Sigmoid colon (tissue), 7 donors: ENCODE measurements around the gene DPYSL4. TPM values are rescaled to one million over a fixed set of nuclear protein-coding genes. Genes with fewer than 3 reads are reported as not detected.

Experiments used
- DNase-seq: peaks from one replicate; pipeline ENCODE4 v3.0.0-alpha.2; 2019
- H3K27ac ChIP-seq, 4 donors: fragments of 200-600 bp; sonication (generic); one replicate each; pipeline ENCODE4 v1.5.1; 2016 to 2019; ENCODE audit warnings: mild to moderate bottlenecking in 1 of 4
- H3K27me3 ChIP-seq, 3 donors: fragments of 200-600 bp; sonication (generic); one replicate each; pipeline ENCODE4 v1.5.1; 2019; ENCODE audit warnings: mild to moderate bottlenecking in 1 of 3
- H3K36me3 ChIP-seq, 4 donors: fragments of 200-600 bp; sonication (generic); one replicate each; pipeline ENCODE4 v1.5.1; 2016 to 2019
- H3K4me1 ChIP-seq, 4 donors: fragments of 200-600 bp; sonication (generic); one replicate each; pipeline ENCODE4 v1.5.1; 2017 to 2019
- H3K4me3 ChIP-seq, 4 donors: fragments of 200-600 bp; sonication (generic); one replicate each; pipeline ENCODE4 v1.5.1; 2017 to 2019; ENCODE audit warnings: mild to moderate bottlenecking in 2 of 4, moderate library complexity in 1 of 4
- H3K9me3 ChIP-seq, 4 donors: fragments of 200-600 bp in 3 of 4; sonication (generic) in 3 of 4; one replicate each; pipeline versions ENCODE4 v1.5.1 to v1.6.1; 2013 to 2019
- CTCF ChIP-seq, 4 experiments: fragments of 450-650 bp in 3 of 4; fragments of 200-600 bp in 1 of 4; IDR thresholded peaks; one replicate each; pipeline ENCODE4 v1.5.1; 2016 to 2019; ENCODE audit warnings: antibody characterized with exemption in 4 of 4, mild to moderate bottlenecking in 3 of 4, moderate library complexity in 2 of 4
- EP300 ChIP-seq, 4 donors: sonication (generic); formaldehyde crosslinking; IDR thresholded peaks; one replicate each; pipeline ENCODE4 v1.6.1; 2017; ENCODE audit warnings: antibody characterized with exemption in 4 of 4
- POLR2A ChIP-seq, 2 donors: fragments of 450-650 bp; IDR thresholded peaks; one replicate each; pipeline ENCODE4 v1.6.1; 2016; ENCODE audit warnings: antibody characterized with exemption in 2 of 2, mild to moderate bottlenecking in 2 of 2, moderate library complexity in 2 of 2
- POLR2AphosphoS5 ChIP-seq, 4 donors: sonication (generic); formaldehyde crosslinking; IDR thresholded peaks; one replicate each; pipeline ENCODE4 v1.6.1; 2017; ENCODE audit warnings: antibody characterized with exemption in 4 of 4
- WGBS, 2 donors: extraction: QIAGEN DNeasy Blood & Tissue Kit; methylation state at CpG; one replicate each; pipeline ENCODE4 v1.1.7; 2013; 5-methylcytosine and 5-hydroxymethylcytosine counted together
- intact Hi-C: fragments of 100-400 bp; cut with DNase I; formaldehyde crosslinking; loops from one replicate; pipeline ENCODE4 v1.15.1; 2023
- polyA plus RNA-seq, 3 donors: library from polyadenylated mRNA; stranded (reverse); fragments of 200-250 nt; gene quantifications; one replicate each; pipeline ENCODE4 v1.2.3, GENCODE V29; 2013
- total RNA-seq, 4 donors: library from RNA; depleted of rRNA; stranded (reverse); fragments of >200 nt; gene quantifications; one replicate each; pipeline ENCODE4 v1.1.0, GENCODE V29; 2016
- donor health status: healthy with polysubstance abuse.
- donor health status: Bipolar disorder and iron deficiency.
- donor health status: healthy.

DPYSL4 gene
- total and polyA plus RNA-seq, 7 donors = under 0.01 to 1.9 (median 0.63) TPM; not detected in 1

GRCh38 chr10:132200344-132201110 lies 13.8 kb downstream of the DPYSL4 start:
- no peak for DNase-seq
- intact Hi-C loops = no loop called here
- Histone ChIP-seq H3K27ac (no peak overlapping the region), H3K4me3 (no peak overlapping the region), H3K4me1 (no peaks in the 10 kb centered on the region), H3K9me3 (no peaks in the 10 kb centered on the region), H3K36me3 (no peaks in the 10 kb centered on the region), H3K27me3 (no peaks in the 10 kb centered on the region)
- 80 to 87% methylated on average over 35 of the region's 35 CpGs for WGBS, 2 donors
- no peak for TF ChIP-seq EP300 (IDR thresholded peaks at IDR 0.05)
- TF ChIP-seq POLR2A (IDR thresholded peaks at IDR 0.05) = no peak
- TF ChIP-seq CTCF (IDR thresholded peaks at IDR 0.05) = no peak
- TF ChIP-seq POLR2AphosphoS5 (IDR thresholded peaks at IDR 0.05) = no peak

- H3K36me3 ChIP-seq = no peaks in the 10 kb centered on the region
- TF ChIP-seq POLR2AphosphoS5 (IDR thresholded peaks at IDR 0.05) (no peak), POLR2A (IDR thresholded peaks at IDR 0.05) (no peak), EP300 (IDR thresholded peaks at IDR 0.05) (no peak), CTCF (IDR thresholded peaks at IDR 0.05) (no peak)
- WGBS, 2 donors = 79 to 87% methylated on average over 35 of the region's 35 CpGs
Observed at GRCh38 chr10:132201111-132201969, 14.6 kb downstream of the DPYSL4 start.

GRCh38 chr10:132202070-132202970 lies 15.6 kb downstream of the DPYSL4 start:
- TF ChIP-seq POLR2AphosphoS5 (IDR thresholded peaks at IDR 0.05) (no peak), POLR2A (IDR thresholded peaks at IDR 0.05) (no peak), EP300 (IDR thresholded peaks at IDR 0.05) (no peak), CTCF (IDR thresholded peaks at IDR 0.05) (no peak)
- Histone ChIP-seq H3K27me3 (no peaks in the 10 kb centered on the region), H3K4me3 (no peak overlapping the region), H3K4me1 (no peaks in the 10 kb centered on the region), H3K27ac (no peak overlapping the region), H3K36me3 (no peaks in the 10 kb centered on the region), H3K9me3 (no peaks in the 10 kb centered on the region)
- peak; percentile 55 for DNase-seq
- WGBS, 2 donors = 76 to 86% methylated on average over 48 of the region's 48 CpGs
- intact Hi-C loops = no loop called here

More at GRCh38 chr10:132201111-132201969, 14.6 kb downstream of the DPYSL4 start:
- Histone ChIP-seq H3K4me3 (no peak overlapping the region), H3K9me3 (no peaks in the 10 kb centered on the region), H3K27me3 (no peaks in the 10 kb centered on the region), H3K27ac (no peak overlapping the region), H3K4me1 (no peaks in the 10 kb centered on the region)
- DNase-seq = no peak
- intact Hi-C loops = no loop called here

- H3K27ac ChIP-seq = no peak overlapping the region
- no peaks in the 10 kb centered on the region for H3K9me3 ChIP-seq
- no peaks in the 10 kb centered on the region for H3K36me3 ChIP-seq
- TF ChIP-seq POLR2AphosphoS5 (IDR thresholded peaks at IDR 0.05) (no peak), POLR2A (IDR thresholded peaks at IDR 0.05) (no peak), CTCF (IDR thresholded peaks at IDR 0.05) (no peak), EP300 (IDR thresholded peaks at IDR 0.05) (no peak)
- no peaks in the 10 kb centered on the region for H3K4me1 ChIP-seq
- intact Hi-C loops = no loop called here
- WGBS, 2 donors = 75 to 90% methylated on average over 34 of the region's 34 CpGs
- H3K27me3 ChIP-seq = no peaks in the 10 kb centered on the region
- no peak overlapping the region for H3K4me3 ChIP-seq
- no peak for DNase-seq
Observed at GRCh38 chr10:132203256-132204077, 16.7 kb downstream of the DPYSL4 start.
